GM18951 (cell line): ENCODE measurements around the gene LMO7.
A peak's percentile ranks its signal among the peaks of the same experiment; 100 is the strongest.

ENCODE experiments used
- POLR2A ChIP-seq: IDR thresholded peaks from 4 replicates; pipeline ENCODE4 v1.6.1; 2011; ENCODE audit warnings: mild to moderate bottlenecking; ENCODE audit not compliant: insufficient read length, insufficient read depth; ENCODE audit errors: extremely low read depth
- in situ Hi-C: fragments of 300-500 bp; cut with MboI; formaldehyde crosslinking; loops from one replicate; pipeline ENCODE4 v1.12.0; 2022; ENCODE audit warnings: low sequenced_read_pairs, mixed read lengths, inconsistent platforms; ENCODE audit not compliant: unreplicated experiment

Gene LMO7

DNA sequence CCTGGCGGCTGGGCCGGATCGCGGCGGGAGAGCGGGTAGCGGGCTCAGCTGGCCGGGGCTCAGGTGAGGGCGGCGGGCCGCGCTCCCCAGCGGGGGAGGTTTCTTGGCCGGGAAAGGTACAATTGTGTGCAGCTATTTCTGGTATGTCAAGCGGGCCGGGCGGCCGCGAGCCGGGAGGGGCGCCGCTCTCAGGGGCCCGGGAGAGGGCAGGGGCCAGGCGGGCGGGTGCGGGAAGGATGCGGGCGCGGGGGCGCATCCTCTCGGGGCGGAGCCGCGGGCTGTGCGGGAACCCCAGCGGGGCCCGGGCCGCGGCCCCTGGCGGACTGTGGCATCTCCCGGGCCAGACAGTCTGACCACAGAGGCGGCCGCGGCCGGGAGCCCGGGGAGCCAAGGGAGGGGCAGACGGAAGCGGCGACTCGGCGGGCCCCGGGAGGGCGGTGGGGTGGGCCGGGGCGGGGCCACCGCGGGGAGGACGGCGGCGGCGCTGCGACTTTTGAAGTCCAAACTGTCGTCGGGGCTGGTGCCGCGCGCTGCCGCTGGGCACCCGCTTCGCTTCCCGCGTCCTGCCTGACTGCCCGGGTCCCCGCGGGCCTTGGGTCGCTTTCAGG, at the start of gene LMO7:
Gene LMO7 (plus strand): TSS at position 503 of the 608 bp plus-strand sequence. CDS start 328 bp downstream, outside the sequence.
- in situ Hi-C loops: no loop called here
- peak; percentile 39 for TF ChIP-seq POLR2A

DNA sequence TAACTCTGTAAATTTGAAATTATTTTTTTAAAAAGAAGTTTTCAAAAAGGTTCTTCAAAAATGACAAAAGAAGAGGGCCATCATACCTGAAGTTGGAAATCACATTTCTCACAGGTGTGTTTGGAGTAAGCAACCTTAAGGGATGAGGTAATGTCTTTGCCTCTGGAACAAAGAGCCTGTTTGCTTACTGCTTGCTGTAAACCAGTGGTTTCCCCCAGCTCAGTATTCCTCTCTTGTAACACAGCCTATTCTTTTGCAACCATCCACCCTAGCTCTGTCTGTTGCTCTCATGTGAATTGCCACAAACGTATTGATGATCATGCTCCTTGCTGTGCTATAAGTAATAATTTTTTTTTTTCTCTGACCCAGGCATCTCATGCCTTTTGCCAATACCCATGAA, 48.5 kb upstream of the LMO7 start:
- in situ Hi-C loops: no loop called here
- TF ChIP-seq POLR2A: no peak

DNA sequence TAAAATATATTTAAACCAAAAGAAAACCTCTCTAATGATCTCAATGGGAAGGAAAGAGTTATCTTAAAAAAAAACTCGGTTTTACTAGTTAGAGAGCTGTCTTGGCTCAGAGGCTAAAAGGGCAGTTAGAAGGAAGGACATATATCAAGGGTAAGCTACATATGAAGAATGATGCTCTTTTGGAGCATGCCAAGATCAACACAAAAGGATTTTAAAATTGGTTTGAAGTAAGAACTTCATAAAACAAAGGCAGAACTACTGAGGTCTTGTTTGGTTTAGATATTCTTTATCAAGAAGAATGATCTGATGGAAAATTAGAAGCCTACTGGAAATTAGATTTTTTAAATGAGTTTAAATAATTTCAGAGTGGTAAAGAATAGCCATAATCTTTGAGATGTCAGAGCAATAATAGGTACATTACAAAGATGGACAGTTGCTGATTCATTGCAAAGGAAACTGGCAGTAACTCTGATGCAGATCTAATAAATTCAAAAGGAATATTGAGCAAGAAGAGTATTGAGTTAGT, 39.4 kb upstream of the LMO7 start:
- in situ Hi-C loops: no loop called here
- TF ChIP-seq POLR2A: no peak

DNA sequence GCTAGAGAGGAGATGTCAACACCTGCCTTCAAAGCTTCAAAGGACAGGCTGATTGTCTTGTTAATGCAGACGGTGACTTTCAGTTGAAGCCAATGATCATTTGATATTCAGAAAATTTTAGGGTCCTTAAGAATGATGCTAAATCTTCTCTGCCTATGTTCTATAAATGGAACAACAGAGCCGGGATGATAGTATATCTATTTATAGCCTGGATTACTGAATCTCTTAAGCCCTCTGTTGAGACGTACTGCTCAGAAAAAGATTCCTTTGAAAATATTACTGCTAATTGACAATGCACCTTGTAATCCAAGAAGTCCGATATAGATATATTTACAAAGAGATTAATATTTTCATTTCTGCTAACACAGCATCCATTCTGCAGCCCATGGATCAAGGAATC, 35.8 kb upstream of the LMO7 start:
- no peak for TF ChIP-seq POLR2A
- in situ Hi-C loops: no loop called here

DNA sequence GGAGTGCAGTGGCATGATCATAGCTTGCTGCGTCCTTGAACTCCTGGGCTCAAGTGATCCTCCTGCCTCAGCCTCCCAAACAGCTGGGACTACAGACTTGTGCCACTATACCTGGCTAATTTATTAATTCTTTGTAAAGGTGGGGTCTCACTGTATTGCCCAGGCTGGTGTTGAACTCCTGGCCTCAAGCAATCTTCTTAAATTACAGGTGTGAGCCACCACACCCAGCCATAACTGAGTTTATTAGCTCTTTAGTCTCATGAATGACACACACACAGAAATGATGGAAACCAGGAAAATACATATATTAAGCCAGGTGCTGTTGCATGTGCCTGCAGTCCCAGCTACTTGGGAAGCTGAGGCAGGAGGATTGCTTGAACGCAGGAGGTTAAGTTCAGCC, 33.1 kb upstream of the LMO7 start:
- in situ Hi-C loops: no loop called here
- no peak for TF ChIP-seq POLR2A

DNA sequence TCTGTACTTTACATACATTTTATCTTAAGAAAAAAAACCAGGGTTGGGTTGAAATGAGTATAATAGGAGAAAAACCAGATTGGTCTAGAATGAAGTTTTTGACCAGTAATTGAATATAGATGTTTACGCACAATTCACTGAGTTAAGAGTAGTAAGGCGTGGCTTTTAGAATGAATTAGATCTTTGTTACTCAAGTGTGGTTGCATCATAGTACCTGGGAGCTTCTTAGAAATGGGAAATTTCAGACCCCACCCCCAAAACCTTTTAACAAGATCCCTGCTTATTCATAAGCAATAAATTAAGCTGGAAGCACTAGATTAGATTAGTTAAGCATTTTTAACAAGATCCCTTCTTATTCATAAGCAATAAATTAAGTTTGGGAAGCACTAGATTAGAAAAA, 28.7 kb upstream of the LMO7 start:
- in situ Hi-C loops: no loop called here

DNA sequence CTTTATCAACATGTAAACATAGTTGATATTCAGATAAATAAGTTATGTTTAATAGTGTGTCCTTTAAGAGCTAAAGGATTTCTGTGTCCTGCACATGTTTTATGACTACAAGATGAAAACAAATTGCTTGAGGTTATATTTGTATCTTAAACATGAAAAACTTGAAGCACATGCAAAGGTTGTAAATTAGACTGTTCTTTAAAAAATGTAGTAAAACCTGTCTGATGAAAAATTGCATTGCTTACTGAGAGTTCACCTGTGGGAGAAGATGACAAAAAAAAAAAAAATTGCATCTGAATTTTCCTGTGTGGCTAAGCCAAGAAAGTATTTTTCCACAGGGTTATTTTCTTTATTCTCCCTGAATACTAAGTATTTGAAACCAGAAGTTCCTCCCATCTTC, 25.7 kb upstream of the LMO7 start:
- in situ Hi-C loops: no loop called here
- TF ChIP-seq POLR2A: no peak

More for the DNA sequence above, 28.7 kb upstream of the LMO7 start:
- no peak for TF ChIP-seq POLR2A

DNA sequence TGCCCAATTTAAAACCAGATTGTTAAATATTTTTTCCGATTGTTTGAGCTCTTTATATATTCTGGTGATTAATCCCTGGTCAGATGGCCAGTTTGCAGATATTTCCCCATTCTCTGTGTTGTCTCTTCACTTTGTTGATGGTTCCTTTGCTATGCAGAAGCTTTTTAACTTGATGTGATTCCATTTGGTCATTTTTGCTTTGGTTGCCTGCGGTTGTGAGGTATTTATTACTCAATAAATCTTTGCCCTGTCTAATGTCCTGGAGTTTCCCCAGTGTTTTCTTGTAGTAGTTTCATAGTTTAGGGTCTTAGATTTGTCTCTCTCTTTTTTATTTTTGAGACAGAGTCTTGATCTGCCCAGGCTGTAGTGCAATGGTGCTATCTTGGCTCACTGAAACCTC, 23.8 kb upstream of the LMO7 start:
- in situ Hi-C loops: no loop called here
- no peak for TF ChIP-seq POLR2A

DNA sequence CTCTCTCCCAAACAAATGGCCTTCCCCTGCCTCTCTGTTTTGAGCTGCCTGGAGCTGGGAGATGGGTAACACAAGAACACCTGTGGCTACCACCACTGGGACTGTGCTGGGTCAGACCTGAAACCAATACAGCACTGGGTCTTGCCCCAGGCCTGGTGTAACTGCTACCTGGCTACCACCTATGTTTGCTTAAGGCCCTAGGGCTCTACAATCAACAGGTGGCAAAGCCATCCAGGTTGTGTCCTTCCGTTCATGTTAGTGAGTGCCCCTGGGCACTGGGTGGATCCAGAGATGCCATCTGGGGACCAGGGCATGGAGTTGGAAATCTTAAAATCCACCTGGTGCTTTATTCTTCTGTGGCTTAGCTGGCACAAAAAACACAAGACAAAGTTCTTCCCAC, 18.9 kb upstream of the LMO7 start:
- in situ Hi-C loops: no loop called here
- no peak for TF ChIP-seq POLR2A

DNA sequence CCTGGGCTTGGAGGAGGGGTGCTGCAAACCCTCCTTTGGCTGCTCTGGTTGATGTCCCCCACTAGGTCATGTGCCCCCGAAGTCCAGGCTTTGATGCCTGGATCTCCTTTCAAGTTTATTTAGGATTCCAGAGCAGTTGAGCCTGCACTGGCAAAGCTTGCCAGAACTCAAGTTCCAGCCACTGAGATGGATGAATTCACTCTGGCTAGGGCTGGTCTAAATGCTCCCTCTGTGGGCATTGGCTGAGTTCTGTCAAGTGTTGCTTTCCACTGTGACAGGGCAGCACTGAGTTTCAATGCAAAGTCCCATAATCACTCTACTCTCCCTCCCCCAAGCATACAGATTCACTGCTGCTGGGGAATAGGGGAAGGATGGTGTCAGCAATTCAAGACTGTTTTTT, 17.8 kb upstream of the LMO7 start:
- in situ Hi-C loops: no loop called here
- TF ChIP-seq POLR2A: no peak

DNA sequence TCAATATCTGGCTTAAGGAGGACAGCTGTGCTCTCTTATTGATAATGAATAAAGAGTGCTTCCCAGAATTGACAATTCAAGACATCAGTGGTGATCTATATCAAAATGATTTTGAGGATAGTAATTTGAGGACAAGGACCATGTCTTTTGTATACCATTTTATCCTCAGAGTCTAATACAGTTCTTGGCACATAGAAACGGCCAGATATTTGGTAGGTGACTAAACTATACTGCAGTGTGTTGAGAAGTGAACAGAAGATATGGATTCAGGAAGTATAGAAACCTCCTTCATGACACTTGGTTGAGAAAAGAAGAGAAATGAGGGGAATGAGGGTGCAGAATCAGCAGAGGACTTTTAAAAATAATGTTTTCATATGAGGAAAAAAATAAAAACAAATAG, 16.1 kb upstream of the LMO7 start:
- in situ Hi-C loops: no loop called here
- no peak for TF ChIP-seq POLR2A

DNA sequence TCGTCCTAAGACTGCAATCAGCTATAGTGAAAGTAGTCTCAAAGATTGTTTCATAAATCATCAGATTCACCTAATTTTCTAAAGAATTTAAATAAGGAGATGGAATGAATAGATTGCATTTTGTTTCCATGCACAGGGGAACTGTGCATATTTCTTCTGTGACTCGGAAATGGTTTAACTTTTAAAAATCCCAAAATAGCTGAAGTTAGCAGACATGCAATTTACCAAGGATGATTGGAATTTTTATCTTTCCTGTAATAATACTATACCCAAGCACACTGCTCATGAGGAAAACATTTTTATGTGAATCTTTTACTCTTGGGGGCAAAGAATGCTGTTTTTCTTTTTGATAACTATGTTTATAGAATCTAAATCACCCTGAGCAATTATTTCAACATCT, 15.0 kb upstream of the LMO7 start:
- no peak for TF ChIP-seq POLR2A
- in situ Hi-C loops: no loop called here

DNA sequence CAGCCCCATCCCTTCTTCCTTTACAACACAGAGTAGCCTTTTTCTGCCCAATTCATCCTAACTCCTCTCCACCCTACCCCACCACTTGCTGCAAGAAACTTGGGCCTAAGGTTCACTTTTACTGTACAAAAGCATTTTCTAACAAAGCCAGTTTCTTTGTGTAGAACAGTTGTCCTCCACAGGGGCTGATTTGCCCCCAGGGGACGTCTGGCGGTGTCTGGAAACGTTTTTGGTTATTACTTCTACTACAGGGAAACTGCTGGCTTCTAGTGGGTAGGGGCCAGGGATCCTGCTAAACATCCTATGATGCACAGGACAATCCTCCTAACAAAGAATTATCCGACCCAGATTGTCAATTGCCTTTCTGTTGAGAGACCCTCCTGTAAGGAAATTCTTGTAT, 7.3 kb upstream of the LMO7 start:
- TF ChIP-seq POLR2A: no peak
- in situ Hi-C loops: no loop called here

DNA sequence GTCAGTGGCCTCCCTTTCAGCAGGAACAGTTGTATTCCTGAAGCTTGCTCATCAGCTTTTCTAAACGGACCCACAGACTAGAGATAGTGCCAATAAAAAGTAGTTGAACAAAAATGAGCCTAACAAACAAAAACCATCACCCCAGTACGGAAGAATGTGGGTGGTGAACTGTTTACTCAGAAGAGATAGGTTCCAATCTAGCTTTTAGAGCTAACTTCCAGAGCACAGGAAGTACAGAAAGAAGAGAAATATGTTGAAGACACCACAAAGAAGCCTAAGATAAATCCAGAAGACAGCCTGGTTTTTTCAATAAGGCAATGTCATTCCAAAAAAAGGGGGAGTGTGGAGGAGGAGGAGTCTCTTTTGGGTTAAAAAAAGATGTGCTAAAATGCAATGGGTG, 2.8 kb upstream of the LMO7 start:
- in situ Hi-C loops: no loop called here
- no peak for TF ChIP-seq POLR2A
